CD4-positive, alpha-beta T cell (primary cell): ENCODE results near the gene OLA1. TPM values are rescaled to one million over a fixed set of nuclear protein-coding genes. Genes with fewer than 3 reads are reported as not detected.
A peak's percentile ranks its signal among the peaks of the same experiment; 100 is the strongest.

Experiments used
- ATAC-seq: fragments of 200-7000 bp; cut with Tn5 transposase; one replicate; pipeline ENCODE4 v1.10.0; 2022; ENCODE audit warnings: mild to moderate bottlenecking; ENCODE audit not compliant: poor library complexity
- CTCF ChIA-PET: fragments of 350-600 bp; sonication (Branson Sonifier 250); formaldehyde crosslinking; loops from one replicate; lab custom pipeline; 2021; ENCODE audit warnings: antibody characterized with exemption, inconsistent platforms; lab: Charles Lee
- POLR2A ChIA-PET: fragments of 350-600 bp; sonication (Branson Sonifier 250); formaldehyde crosslinking; loops from one replicate; lab custom pipeline; 2021; ENCODE audit warnings: antibody characterized with exemption, inconsistent platforms; lab: Charles Lee
- DNase-seq, 14 experiments: peaks; one replicate each; pipeline ENCODE4 v3.0.0-alpha.2; 2013 to 2020; ENCODE audit warnings: mixed read lengths in 2 of 14
- H3K27ac ChIP-seq, 2 donors: one replicate each; pipeline versions ENCODE4 v1.5.1 to v1.7.0; 2013; ENCODE audit warnings: low read length in 2 of 2, low read depth in 1 of 2, mild to moderate bottlenecking in 1 of 2
- H3K27me3 ChIP-seq, 2 experiments: 1 replicate in 1 of 2; 2 replicates in 1 of 2; pipeline versions ENCODE4 v1.6.1 to v1.7.0; 2013; ENCODE audit warnings: low read length in 2 of 2, control low read depth in 1 of 2, mild to moderate bottlenecking in 1 of 2, moderate library complexity in 1 of 2; ENCODE audit not compliant: insufficient read depth in 2 of 2, control insufficient read depth in 1 of 2
- H3K36me3 ChIP-seq: one replicate; pipeline ENCODE4 v1.6.1; 2013; ENCODE audit warnings: low read length, control low read depth; ENCODE audit not compliant: insufficient read depth
- H3K4me1 ChIP-seq: one replicate; pipeline ENCODE4 v1.6.1; 2013; ENCODE audit warnings: low read length, control low read depth; ENCODE audit not compliant: insufficient read depth
- H3K4me3 ChIP-seq: one replicate; pipeline ENCODE4 v1.5.1; 2013; ENCODE audit warnings: mild to moderate bottlenecking, low read length, moderate library complexity
- H3K9me3 ChIP-seq, 2 experiments: 1 replicate in 1 of 2; 2 replicates in 1 of 2; pipeline versions ENCODE4 v1.6.1 to v1.7.0; 2013; ENCODE audit warnings: low read length in 2 of 2, mild to moderate bottlenecking in 2 of 2, control low read depth in 1 of 2, moderate library complexity in 1 of 2; ENCODE audit not compliant: control insufficient read depth in 1 of 2, insufficient read depth in 1 of 2
- H3K27ac Mint-ChIP-seq: one replicate; pipeline ENCODE4 v1.8.0; 2020; ENCODE audit warnings: mixed read lengths
- H3K27me3 Mint-ChIP-seq: one replicate; pipeline ENCODE4 v1.8.0; 2021; ENCODE audit warnings: mixed read lengths
- H3K36me3 Mint-ChIP-seq: one replicate; pipeline ENCODE4 v1.8.0; 2021; ENCODE audit warnings: low read depth, mixed read lengths
- H3K4me1 Mint-ChIP-seq: one replicate; pipeline ENCODE4 v1.8.0; 2021; ENCODE audit warnings: low read depth, mixed read lengths
- H3K4me3 Mint-ChIP-seq: one replicate; pipeline ENCODE4 v1.8.0; 2020; ENCODE audit warnings: mild to moderate bottlenecking, mixed read lengths
- H3K9me3 Mint-ChIP-seq: one replicate; pipeline ENCODE4 v1.8.0; 2020; ENCODE audit warnings: mixed read lengths
- CTCF ChIP-seq: fragments of 200-600 bp; IDR thresholded peaks from one replicate; pipeline ENCODE4 v1.8.0; 2022; ENCODE audit warnings: antibody characterized with exemption, mild to moderate bottlenecking
- intact Hi-C, 2 experiments: fragments of 100-400 bp; cut with DNase I in 1 of 2; cut with micrococcal nuclease in 1 of 2; formaldehyde crosslinking; loops; one replicate each; pipeline versions ENCODE4 v1.15.1 to v1.9.0; 2023 to 2025; cut with DNase I, micrococcal nuclease
- total RNA-seq, 174 experiments: library from RNA in 2 of 174; stranded (reverse) in 2 of 174; gene quantifications; one replicate each; pipeline ENCODE4 v1.2.3 and lab custom pipeline; 2021 to 2026

The OLA1 gene
- total RNA-seq, 2 experiments from 2014 or later, result 38.1 to 40.5 TPM

GRCh38 chr2:174036825-174037224 is 211.5 kb downstream of the OLA1 start:
- DNase-seq, result no peak
- Mint-ChIP-seq H3K4me1 (peaks cover 9% of the 10 kb centered on the region), H3K36me3 (no peaks in the 10 kb centered on the region), H3K4me3 (no peak overlapping the region), H3K27ac (no peak overlapping the region), H3K9me3 (no peaks in the 10 kb centered on the region), H3K27me3 (peaks cover 6% of the 10 kb centered on the region)
- POLR2A ChIA-PET, result no interaction called here
- Histone ChIP-seq H3K9me3 (no peaks in the 10 kb centered on the region), H3K4me3 (no peak overlapping the region), H3K36me3 (no peaks in the 10 kb centered on the region), H3K27me3 (no peaks in the 10 kb centered on the region), H3K27ac (no peak overlapping the region), H3K4me1 (peaks cover 9% of the 10 kb centered on the region)
- intact Hi-C loops, result loop anchor here in 1 of 2 experiments (5.0 to 10.0 kb wide), 2 partner anchors 70 to 282 kb away; partner anchors contain the start of gene SP3
- no peak for TF ChIP-seq CTCF
- CTCF ChIA-PET, result no interaction called here
- no peak for ATAC-seq

GRCh38 chr2:174035981-174036742 is 212.2 kb downstream of the OLA1 start:
- POLR2A ChIA-PET, result no interaction called here
- Histone ChIP-seq H3K4me3 (no peak overlapping the region), H3K27ac (no peak overlapping the region), H3K9me3 (no peaks in the 10 kb centered on the region), H3K4me1 (peaks cover 9% of the 10 kb centered on the region), H3K27me3 (no peaks in the 10 kb centered on the region), H3K36me3 (no peaks in the 10 kb centered on the region)
- H3K27ac Mint-ChIP-seq, result no peak overlapping the region
- peaks cover 9% of the 10 kb centered on the region for H3K4me1 Mint-ChIP-seq
- H3K36me3 Mint-ChIP-seq, result no peaks in the 10 kb centered on the region
- H3K4me3 Mint-ChIP-seq, result no peak overlapping the region
- CTCF ChIA-PET, result interaction anchor here (0.8 kb wide), 2 partner anchors 14 to 152 kb away, joined by 3 read pairs; no protein-coding TSS in a partner anchor
- DNase-seq (peak in 2 of 14 experiments; percentile 55 to 66), ATAC-seq (no peak)
- no peak for TF ChIP-seq CTCF
- H3K27me3 Mint-ChIP-seq, result peaks cover 6% of the 10 kb centered on the region
- no peaks in the 10 kb centered on the region for H3K9me3 Mint-ChIP-seq
- intact Hi-C loops, result loop anchor here in 1 of 2 experiments (5.0 to 10.0 kb wide), 2 partner anchors 69 to 281 kb away; partner anchors contain the start of gene SP3

- ChIA-PET CTCF (interaction anchor here (0.8 kb wide), 1 partner anchor 151 kb away, joined by 3 read pairs; no protein-coding TSS in a partner anchor), POLR2A (no interaction called here)
- ATAC-seq (no peak), DNase-seq (no peak)
- H3K4me1 Mint-ChIP-seq, result peaks cover 9% of the 10 kb centered on the region
- no peak overlapping the region for H3K4me3 Mint-ChIP-seq
- H3K27ac Mint-ChIP-seq, result no peak overlapping the region
- intact Hi-C loops, result loop anchor here in 1 of 2 experiments (5.0 to 10.0 kb wide), 2 partner anchors 68 to 280 kb away; partner anchors contain the start of gene SP3
- Histone ChIP-seq H3K27ac (no peak overlapping the region), H3K36me3 (no peaks in the 10 kb centered on the region), H3K27me3 (no peaks in the 10 kb centered on the region), H3K9me3 (no peaks in the 10 kb centered on the region), H3K4me1 (peaks cover 9% of the 10 kb centered on the region), H3K4me3 (no peak overlapping the region)
- H3K36me3 Mint-ChIP-seq, result no peaks in the 10 kb centered on the region
- no peak for TF ChIP-seq CTCF
- H3K27me3 Mint-ChIP-seq, result peaks cover 6% of the 10 kb centered on the region
- H3K9me3 Mint-ChIP-seq, result no peaks in the 10 kb centered on the region
Observed at GRCh38 chr2:174035117-174035635, 213.2 kb downstream of the OLA1 start.
